Thyroid gland (tissue), 4 donors: ENCODE results near the gene CNOT1.

Source experiments
- POLR2A ChIP-seq, 2 donors: fragments of 450-650 bp; IDR thresholded peaks; one replicate each; pipeline ENCODE4 v1.6.1; 2017; ENCODE audit warnings: antibody characterized with exemption in 2 of 2, mild to moderate bottlenecking in 2 of 2, moderate library complexity in 1 of 2
- TF ChIP-seq, protein P1 (sequence below), 6 experiments: fragments of 200-600 bp in 3 of 6; fragments of 450-650 bp in 3 of 6; sonication (generic) in 3 of 6; IDR thresholded peaks; one replicate each; pipeline ENCODE4 v1.5.1; 2016 to 2019; ENCODE audit warnings: antibody characterized with exemption in 6 of 6, mild to moderate bottlenecking in 2 of 6, inconsistent platforms in 1 of 6, moderate library complexity in 1 of 6

DNA sequence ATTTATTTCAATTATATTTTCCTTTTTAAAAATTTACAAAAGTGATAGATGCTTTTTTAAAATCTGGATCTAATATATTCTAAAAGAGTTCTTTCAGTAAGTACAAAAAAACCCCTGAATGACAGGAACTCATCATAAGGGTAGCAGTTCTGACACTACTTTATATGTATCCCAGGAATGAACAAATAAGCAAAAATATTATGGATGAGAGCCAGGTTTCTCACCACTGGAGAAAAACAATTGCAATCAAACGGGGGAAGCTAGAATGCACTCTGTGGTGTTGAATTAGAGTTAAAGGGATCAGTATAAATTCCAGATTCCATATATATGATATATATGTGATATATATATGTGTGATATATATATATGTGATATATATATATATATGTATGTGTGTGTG is 152.8 kb downstream of the CNOT1 start:
- no peak for TF ChIP-seq POLR2A (IDR thresholded peaks at IDR 0.05)
- TF ChIP-seq, protein P1, sequence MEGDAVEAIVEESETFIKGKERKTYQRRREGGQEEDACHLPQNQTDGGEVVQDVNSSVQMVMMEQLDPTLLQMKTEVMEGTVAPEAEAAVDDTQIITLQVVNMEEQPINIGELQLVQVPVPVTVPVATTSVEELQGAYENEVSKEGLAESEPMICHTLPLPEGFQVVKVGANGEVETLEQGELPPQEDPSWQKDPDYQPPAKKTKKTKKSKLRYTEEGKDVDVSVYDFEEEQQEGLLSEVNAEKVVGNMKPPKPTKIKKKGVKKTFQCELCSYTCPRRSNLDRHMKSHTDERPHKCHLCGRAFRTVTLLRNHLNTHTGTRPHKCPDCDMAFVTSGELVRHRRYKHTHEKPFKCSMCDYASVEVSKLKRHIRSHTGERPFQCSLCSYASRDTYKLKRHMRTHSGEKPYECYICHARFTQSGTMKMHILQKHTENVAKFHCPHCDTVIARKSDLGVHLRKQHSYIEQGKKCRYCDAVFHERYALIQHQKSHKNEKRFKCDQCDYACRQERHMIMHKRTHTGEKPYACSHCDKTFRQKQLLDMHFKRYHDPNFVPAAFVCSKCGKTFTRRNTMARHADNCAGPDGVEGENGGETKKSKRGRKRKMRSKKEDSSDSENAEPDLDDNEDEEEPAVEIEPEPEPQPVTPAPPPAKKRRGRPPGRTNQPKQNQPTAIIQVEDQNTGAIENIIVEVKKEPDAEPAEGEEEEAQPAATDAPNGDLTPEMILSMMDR (IDR thresholded peaks at IDR 0.05) = no peak
